Stimulated activated CD8-positive, alpha-beta memory T cell treated with anti-CD3 and anti-CD28 coated beads, Interleukin-4, amount 100 ng/mL, for 24 hours (primary cell): ENCODE data around the gene RAD51B.
"Not testable (repeated sequence)": the region's sequence is repeated elsewhere in the genome, so short reads cannot be mapped to it uniquely, and the experiment has no call there.

Experiments used
- DNase-seq: peaks from one replicate; pipeline ENCODE4 v3.0.0-alpha.2; 2020; ENCODE audit warnings: low read depth

Gene RAD51B

GRCh38 chr14:68687746-68688145 is 868.2 kb downstream of the RAD51B start:
- no peak for DNase-seq

GRCh38 chr14:68688872-68689371 is 869.3 kb downstream of the RAD51B start:
- no peak for DNase-seq

- no peak for DNase-seq
Measured at GRCh38 chr14:68689511-68689910, 869.9 kb downstream of the RAD51B start.

GRCh38 chr14:68690089-68690958 is 870.7 kb downstream of the RAD51B start:
- no peak for DNase-seq

- no peak for DNase-seq
Measured at GRCh38 chr14:68691031-68691791, 871.6 kb downstream of the RAD51B start.

- no peak for DNase-seq
Measured at GRCh38 chr14:68691792-68692118, 872.2 kb downstream of the RAD51B start.

GRCh38 chr14:68692216-68692615 is 872.6 kb downstream of the RAD51B start:
- DNase-seq: no peak

- no peak for DNase-seq
Measured at GRCh38 chr14:68692916-68693771, 873.6 kb downstream of the RAD51B start.

- DNase-seq: no peak
Measured at GRCh38 chr14:68693926-68694325, 874.3 kb downstream of the RAD51B start.

- no peak for DNase-seq
Measured at GRCh38 chr14:68694516-68695235, 875.1 kb downstream of the RAD51B start.

- peak; percentile 24 for DNase-seq
Measured at GRCh38 chr14:68695326-68695768, 875.8 kb downstream of the RAD51B start.

GRCh38 chr14:68695856-68696255 is 876.3 kb downstream of the RAD51B start:
- DNase-seq: no peak

- no peak for DNase-seq
Measured at GRCh38 chr14:68696266-68696665, 876.7 kb downstream of the RAD51B start.

GRCh38 chr14:68696721-68697495 is 877.3 kb downstream of the RAD51B start:
- no peak for DNase-seq

GRCh38 chr14:68698773-68699172 is 879.2 kb downstream of the RAD51B start:
- DNase-seq: not testable (repeated sequence)

- DNase-seq: no peak
Measured at GRCh38 chr14:68701001-68701741, 881.6 kb downstream of the RAD51B start.

- no peak for DNase-seq
Measured at GRCh38 chr14:68702135-68702534, 882.6 kb downstream of the RAD51B start.

- DNase-seq: no peak
Measured at GRCh38 chr14:68702578-68702977, 883.0 kb downstream of the RAD51B start.

- no peak for DNase-seq
Measured at GRCh38 chr14:68703093-68703492, 883.5 kb downstream of the RAD51B start.
